ENCODE measurements around the gene PDIA2. TPM values are rescaled to one million over a fixed set of nuclear protein-coding genes. Genes with fewer than 3 reads are reported as not detected.
A peak's percentile ranks its signal among the peaks of the same experiment; 100 is the strongest.

The PDIA2 gene
- total RNA-seq, 1 donor from 2014 or later, result not detected

- Histone ChIP-seq H3K9me3 (no peaks in the 10 kb centered on the region), H3K27me3 (ENCODE audit: low read depth) (no peaks in the 10 kb centered on the region), H3K4me1 (no peaks in the 10 kb centered on the region), H3K4me3 (no peak overlapping the region), H3K27ac (no peak overlapping the region), H3K36me3 (no peaks in the 10 kb centered on the region)
- DNase-seq, result no peak
- no peak for TF ChIP-seq CTCF (IDR thresholded peaks at IDR 0.05)
- ATAC-seq, result no peak
- intact Hi-C loops (cut with DNase I), result no loop called here
Measured at GRCh38 chr16:243348-243747, 39.6 kb upstream of the PDIA2 start.

DNA sequence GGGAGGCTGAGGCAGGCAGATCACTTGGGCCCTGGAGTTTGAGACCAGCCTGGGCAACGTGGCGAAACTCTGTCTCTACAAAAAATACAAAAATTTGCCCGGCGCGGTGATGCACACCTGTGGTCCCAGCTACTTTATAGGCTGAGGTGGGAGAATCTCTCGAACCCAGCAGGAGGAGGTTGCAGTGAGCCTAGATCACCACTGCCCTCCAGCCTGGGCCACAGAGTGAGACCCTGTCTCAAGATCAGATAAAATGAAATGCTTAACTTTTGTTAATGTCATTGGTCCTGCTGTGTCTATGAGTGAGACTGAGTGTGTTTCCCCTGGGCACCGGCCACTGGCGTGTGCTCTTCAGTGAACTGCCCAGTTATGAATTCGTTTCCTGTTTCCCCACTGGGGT is 37.9 kb upstream of the PDIA2 start:
- Histone ChIP-seq H3K9me3 (no peaks in the 10 kb centered on the region), H3K4me3 (no peak overlapping the region), H3K4me1 (no peaks in the 10 kb centered on the region), H3K27me3 (ENCODE audit: low read depth) (no peaks in the 10 kb centered on the region), H3K36me3 (peaks cover 1% of the 10 kb centered on the region), H3K27ac (no peak overlapping the region)
- DNase-seq (no peak), ATAC-seq (no peak)
- intact Hi-C loops (cut with DNase I), result no loop called here
- TF ChIP-seq CTCF (IDR thresholded peaks at IDR 0.05), result no peak

DNA sequence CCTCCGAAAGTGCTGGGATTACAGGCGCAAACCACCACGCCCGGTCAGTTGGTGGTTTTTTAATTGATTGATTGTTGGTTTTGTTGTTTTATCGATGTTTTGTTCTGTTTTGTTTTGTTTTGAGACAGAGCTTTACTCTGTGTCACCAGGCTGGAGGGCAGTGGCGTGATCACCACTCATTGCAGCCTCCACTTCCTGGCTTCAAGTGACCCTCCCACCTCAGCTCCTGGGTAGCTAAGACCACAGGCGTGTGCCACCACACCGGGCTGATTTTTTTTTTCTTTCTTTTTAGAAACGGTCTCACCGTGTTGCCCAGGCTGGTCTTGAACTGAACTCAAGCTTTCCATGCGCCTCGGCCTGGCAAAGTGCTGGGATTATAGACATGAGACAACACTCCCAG is 35.9 kb upstream of the PDIA2 start:
- intact Hi-C loops (cut with DNase I), result no loop called here
- Histone ChIP-seq H3K36me3 (peaks cover 15% of the 10 kb centered on the region), H3K4me3 (no peak overlapping the region), H3K4me1 (no peaks in the 10 kb centered on the region), H3K27ac (no peak overlapping the region), H3K27me3 (ENCODE audit: low read depth) (no peaks in the 10 kb centered on the region), H3K9me3 (no peaks in the 10 kb centered on the region)
- ATAC-seq (no peak), DNase-seq (no peak)
- no peak for TF ChIP-seq CTCF (IDR thresholded peaks at IDR 0.05)

GRCh38 chr16:249431-249830 is 33.5 kb upstream of the PDIA2 start:
- DNase-seq, result peak; percentile 36
- Histone ChIP-seq H3K36me3 (peaks cover 24% of the 10 kb centered on the region), H3K4me3 (no peak overlapping the region), H3K4me1 (no peaks in the 10 kb centered on the region), H3K9me3 (no peaks in the 10 kb centered on the region), H3K27ac (no peak overlapping the region), H3K27me3 (ENCODE audit: low read depth) (no peaks in the 10 kb centered on the region)
- no peak for ATAC-seq
- no peak for TF ChIP-seq CTCF (IDR thresholded peaks at IDR 0.05)
- intact Hi-C loops (cut with DNase I), result no loop called here

GRCh38 chr16:252366-253337 is 30.3 kb upstream of the PDIA2 start:
- Histone ChIP-seq H3K36me3 (peaks cover 44% of the 10 kb centered on the region), H3K9me3 (no peaks in the 10 kb centered on the region), H3K4me3 (no peak overlapping the region), H3K4me1 (no peaks in the 10 kb centered on the region), H3K27me3 (ENCODE audit: low read depth) (no peaks in the 10 kb centered on the region), H3K27ac (peak overlapping the region; percentile 51)
- DNase-seq (no peak), ATAC-seq (no peak)
- intact Hi-C loops (cut with DNase I), result no loop called here
- no peak for TF ChIP-seq CTCF (IDR thresholded peaks at IDR 0.05)

Data from lower lobe of right lung (tissue), 2 donors.